HG02623 (cell line): ENCODE data around the gene SPIRE1.
"Not testable (repeated sequence)": the region's sequence is repeated elsewhere in the genome, so short reads cannot be mapped to it uniquely, and the experiment has no call there.

Experiments
- ATAC-seq: cut with Tn5 transposase; IDR thresholded peaks from one replicate; pipeline ENCODE4 v1.9.1; 2021; ENCODE audit warnings: moderate library complexity; ENCODE audit not compliant: unreplicated experiment

Gene SPIRE1

DNA sequence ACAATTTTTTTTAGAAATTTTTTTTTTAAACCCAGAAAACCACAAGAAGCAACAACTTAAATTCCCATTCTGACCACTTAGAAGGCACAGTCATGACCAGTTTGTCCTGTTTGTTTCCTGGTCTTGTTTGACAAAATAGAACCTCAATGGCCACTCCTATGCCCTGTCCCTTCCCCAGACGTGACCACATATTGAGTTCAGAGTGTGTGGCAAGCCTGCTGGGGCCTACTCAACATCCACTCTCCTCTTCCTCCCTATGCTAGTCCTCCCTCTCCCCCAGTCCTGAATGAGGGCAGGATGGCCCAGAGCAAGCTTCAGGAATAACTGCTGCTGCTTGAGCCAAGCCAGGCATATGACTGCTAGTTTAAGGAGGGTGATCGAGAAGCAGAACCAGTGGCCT lies 160.6 kb downstream of the SPIRE1 start:
- ATAC-seq, result no peak

DNA sequence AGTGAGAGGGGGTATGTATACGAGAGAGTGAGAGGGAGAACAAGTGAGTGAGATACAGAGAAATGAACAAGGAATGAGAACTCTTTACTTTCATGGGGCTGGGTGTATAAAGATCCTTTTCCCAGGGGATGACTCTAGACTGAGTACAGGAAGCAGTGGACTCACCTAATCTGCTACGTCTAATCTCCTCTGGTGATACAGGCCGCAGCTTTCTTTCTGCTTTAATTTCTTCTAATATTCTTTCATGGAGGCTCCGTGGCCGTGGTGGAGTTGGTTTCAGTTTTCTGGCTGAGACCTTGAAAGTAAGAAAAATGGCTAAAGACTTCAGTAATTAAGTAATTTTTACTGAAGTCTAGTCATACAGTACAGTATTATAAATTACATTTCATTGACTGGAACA lies 165.0 kb downstream of the SPIRE1 start:
- ATAC-seq, result no peak

DNA sequence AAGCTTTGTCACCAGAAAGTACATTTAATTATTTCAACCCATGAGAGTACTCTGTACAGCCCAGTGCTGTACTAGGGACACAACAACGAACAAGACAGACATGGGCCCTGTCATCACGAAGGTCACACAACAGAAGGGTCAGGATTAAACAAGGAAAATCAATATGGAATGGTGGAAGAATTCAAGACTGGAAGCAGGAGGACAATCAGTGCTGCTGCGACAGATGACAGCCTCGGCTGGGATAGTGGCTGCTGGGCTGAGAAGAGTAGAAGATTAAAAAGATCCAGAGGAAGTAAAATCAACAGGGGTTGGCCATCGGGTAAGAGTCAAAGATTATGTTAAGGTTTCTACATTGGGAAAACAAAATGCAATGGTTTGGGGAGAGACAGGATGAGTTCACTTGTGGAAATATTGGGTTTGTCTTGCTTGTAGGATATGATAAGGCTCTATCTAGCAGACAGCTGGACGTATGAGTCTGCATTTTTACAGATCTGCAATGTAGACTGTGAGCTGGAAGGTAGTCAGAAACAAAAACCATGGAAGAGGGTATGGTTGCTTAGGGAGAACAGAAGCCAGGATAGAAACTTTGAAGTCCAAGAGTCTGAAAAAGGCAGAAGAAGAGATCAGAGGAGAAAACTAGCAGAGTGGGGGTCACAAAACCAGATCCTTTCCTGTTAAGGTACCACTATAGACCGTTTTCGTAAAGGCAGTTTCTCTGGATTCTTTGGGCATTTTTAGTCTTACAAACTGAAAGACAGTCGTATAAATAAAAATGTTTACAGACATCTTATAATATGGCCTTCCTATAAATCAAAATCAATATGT lies 166.1 kb downstream of the SPIRE1 start:
- no peak for ATAC-seq

DNA sequence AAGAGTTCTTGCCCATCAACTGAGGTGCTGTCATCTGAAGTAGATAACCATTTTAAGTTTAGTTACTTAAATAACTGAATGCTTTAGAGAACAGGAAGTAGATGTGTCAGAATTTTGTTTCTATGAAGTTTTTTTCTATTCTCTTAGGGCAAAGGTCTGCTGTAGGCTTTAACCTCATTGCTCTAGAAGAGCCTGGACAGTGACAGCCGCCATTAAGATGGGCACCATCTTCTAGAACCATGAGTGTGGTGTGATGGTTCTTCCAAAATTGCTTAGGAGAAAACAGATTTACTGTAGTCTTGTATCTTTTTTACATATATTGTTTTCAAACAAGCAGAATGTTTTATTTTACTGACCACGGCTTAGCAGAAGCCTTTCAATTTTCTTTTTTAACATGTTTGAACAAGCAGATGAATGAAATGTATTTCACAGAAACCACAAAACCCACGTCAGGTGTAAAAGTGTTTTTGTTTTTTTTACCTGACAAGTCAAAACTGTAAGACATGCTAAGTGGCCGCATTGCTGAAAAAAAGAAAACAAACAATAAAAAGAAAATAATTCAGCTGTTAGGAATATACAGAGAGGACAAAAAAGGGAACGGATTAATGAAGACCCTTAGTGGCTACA lies 172.3 kb downstream of the SPIRE1 start:
- ATAC-seq, result no peak

GRCh38 chr18:12481915-12482314 lies 176.0 kb downstream of the SPIRE1 start:
- not testable (repeated sequence) for ATAC-seq

- no peak for ATAC-seq
Measured at GRCh38 chr18:12479982-12480381, 177.9 kb downstream of the SPIRE1 start.

GRCh38 chr18:12479536-12479935 lies 178.4 kb downstream of the SPIRE1 start:
- ATAC-seq, result no peak

- ATAC-seq, result no peak
Measured at GRCh38 chr18:12478269-12479047, 179.4 kb downstream of the SPIRE1 start.

DNA sequence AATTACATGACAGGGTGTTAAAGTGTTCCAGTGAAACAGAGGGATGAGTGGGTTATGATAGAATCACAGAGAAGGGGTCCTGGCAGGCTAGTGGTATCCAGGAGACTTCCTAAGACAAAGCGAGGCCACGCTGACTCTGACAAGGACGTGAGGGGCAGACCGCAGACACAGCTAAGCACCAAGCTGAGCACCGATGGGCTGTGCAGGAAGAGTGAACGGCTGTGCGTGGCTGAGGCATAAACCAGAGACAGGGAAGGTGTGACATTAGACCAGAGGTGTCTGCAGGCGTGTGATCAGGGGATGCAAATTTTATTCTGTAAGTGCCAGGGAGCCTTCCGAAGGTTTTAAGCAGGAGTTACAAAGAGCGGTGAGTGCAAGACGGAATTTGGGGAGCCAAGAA lies 180.3 kb downstream of the SPIRE1 start:
- no peak for ATAC-seq

- no peak for ATAC-seq
Measured at GRCh38 chr18:12476955-12477354, 181.0 kb downstream of the SPIRE1 start.

DNA sequence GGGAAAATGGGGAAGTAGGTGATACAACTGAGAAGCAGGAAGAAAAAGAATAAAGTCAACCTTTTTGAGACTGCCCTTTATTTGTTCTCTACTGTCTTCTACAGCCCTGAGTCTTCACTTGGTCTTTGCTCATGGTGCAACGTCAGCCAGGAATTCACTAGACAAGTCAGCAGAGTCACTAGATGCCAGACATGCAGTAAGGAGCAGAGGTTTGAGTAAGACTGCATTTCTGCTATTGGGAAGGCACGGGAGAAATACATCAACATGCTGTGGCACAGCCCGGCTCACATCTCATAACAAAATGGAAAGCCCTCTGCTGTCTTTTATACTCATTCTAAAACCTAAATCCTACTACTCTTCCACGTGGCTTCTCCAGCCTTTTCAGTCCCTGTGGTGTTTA lies 183.0 kb downstream of the SPIRE1 start:
- no peak for ATAC-seq

GRCh38 chr18:12474146-12474545 lies 183.8 kb downstream of the SPIRE1 start:
- ATAC-seq, result no peak

DNA sequence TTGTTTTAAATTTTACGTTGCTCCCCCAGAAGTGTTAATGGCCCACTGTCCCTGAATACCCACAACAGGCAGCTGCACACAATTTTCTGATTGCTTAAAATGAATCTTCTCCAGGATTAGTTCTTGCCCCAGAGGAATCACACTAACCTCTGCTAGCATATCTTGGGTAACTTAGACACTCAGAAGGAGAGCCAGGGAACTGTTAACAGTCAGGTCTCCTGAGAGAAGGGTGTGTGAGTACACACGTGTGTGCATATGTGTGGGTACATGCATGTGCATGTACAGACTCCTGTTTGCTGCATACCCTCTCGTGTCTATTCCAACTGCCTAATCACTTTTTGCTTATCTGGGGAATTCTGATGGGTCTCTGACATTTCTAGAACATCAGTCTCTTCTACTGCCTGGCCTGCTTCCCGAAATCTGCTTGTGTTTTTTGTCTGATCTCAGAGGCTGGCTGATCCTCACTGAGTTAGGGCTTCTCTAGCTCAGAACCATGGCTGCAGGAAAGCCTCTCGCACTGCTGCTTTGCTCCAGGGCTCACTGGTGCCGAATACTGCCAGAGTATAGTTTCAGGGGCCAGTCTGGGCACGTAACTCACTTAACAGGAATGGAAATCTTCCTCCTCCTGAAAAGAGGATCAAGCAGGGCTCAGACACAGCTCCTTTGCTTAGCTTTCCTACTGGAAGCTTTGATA lies 187.4 kb downstream of the SPIRE1 start:
- no peak for ATAC-seq

DNA sequence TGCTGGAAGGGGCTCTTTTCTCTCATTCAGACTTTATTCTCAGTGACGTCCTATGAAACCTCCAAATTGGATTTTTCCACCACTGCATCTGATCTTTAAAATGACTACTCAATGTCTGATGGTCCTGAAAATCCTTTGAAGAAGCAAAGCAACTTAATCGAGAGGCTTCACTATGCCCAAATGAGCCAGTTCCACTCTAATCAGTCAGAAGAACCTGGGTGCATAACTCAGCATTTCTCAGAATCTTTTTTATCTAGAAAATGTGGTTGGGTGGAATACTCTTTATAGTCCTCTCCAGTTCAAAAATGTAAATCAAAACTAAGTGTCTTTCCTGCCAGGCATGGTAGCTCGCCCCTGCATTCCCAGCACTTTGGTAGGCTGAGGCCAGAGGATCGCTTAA lies 189.5 kb downstream of the SPIRE1 start:
- ATAC-seq, result no peak

GRCh38 chr18:12464731-12465130 lies 193.2 kb downstream of the SPIRE1 start:
- ATAC-seq, result no peak

- no peak for ATAC-seq
Measured at GRCh38 chr18:12463191-12463590, 194.7 kb downstream of the SPIRE1 start.

DNA sequence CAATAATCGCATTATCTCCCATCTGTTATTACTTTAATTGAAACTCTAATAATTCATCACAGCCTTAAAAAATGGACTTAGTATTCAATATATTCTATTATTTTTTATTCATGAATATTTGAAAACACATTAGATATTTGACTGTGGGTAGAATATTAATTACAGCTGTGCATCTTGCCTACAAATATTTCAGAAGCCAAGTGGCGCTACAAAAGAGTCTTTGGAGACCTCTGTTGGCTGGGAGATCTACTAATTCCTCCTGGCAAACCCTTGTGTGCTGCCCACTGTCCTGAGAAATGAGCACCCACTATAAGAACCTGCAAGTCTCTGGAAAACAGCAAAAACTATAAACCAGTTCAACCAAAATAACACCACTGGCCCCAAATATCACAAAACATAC lies 195.7 kb downstream of the SPIRE1 start:
- ATAC-seq, result no peak

DNA sequence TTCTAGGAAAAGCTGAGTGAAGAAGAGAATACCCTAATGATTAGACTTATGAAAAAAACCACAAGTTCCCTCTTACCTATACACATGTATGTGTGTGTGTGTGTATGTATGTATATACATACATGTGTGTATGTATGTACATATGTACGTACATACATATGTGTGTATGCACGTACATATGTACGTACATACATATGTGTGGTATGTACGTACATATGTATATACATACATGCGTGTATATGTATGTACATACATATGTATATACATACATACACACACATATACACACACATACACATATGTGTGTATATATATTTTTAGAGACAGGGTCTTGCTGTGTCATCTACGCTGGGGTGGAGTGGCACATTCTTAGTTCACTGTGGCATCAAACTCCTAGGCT lies 196.6 kb downstream of the SPIRE1 start:
- no peak for ATAC-seq

GRCh38 chr18:12460874-12461273 lies 197.0 kb downstream of the SPIRE1 start:
- ATAC-seq, result no peak

GRCh38 chr18:12458771-12459170 lies 199.1 kb downstream of the SPIRE1 start:
- no peak for ATAC-seq

DNA sequence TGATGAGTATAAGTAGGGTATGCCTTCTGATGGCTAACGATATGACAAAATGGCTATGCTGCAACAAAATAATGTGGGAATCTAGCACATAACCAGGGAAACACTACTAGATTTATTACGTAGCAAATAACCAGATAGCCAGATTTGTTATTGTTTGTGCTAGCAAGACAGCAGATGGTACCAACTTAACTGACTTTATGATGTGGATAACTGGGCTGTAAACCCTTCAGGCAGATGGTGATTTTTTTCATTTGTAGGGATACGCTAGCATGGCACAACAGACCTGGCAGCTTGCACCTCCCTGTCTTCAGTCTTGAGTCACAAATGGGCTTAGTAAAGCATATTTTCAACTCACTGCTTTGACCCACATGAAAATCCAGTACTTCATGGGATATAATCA lies 201.5 kb downstream of the SPIRE1 start:
- ATAC-seq, result no peak
